ENCODE measurements around the gene CDHR3. TPM values are rescaled to one million over a fixed set of nuclear protein-coding genes. Genes with fewer than 3 reads are reported as not detected.

CDHR3 gene
- total and polyA plus RNA-seq, 2 donors (not counting 3 experiments of a cell fraction or from before 2014, with no cell fraction given) = 0.46 to 2.3 TPM

GRCh38 chr7:106033735-106034134 is 70.7 kb downstream of the CDHR3 start:
- no peaks in the 10 kb centered on the region for H3K36me3 ChIP-seq (ENCODE audit: control insufficient read depth in 2 of 2, extremely low read depth in 1 of 2, insufficient read depth in 2 of 2, low read length in 2 of 2)
- no peak overlapping the region for H3K9ac ChIP-seq (replicated peaks; ENCODE audit: extremely low read depth, insufficient read depth, low read length)
- H2AFZ ChIP-seq (ENCODE audit: low read depth, low read length) = no peak overlapping the region
- DNase-seq (ENCODE audit: low read depth, low spot score) (no peak), FAIRE-seq (no peak)
- dilution Hi-C loops (cut with MboI; ENCODE audit: extremely low pct_ligation_motif_present, low sequenced_read_pairs) (no loop called here), intact Hi-C loops (cut with micrococcal nuclease) (no loop called here)
- no TSS peak for BruUV-seq (replicated peaks)
- ChIA-PET POLR2A (no interaction called here), CTCF (no interaction called here)
- no peaks in the 10 kb centered on the region for H3K79me2 ChIP-seq (ENCODE audit: control insufficient read depth, insufficient read depth, low read length)
- no peaks in the 10 kb centered on the region for H4K20me1 ChIP-seq (replicated peaks; ENCODE audit: control insufficient read depth, extremely low read depth, insufficient read depth, low read length)
- no peaks in the 10 kb centered on the region for H3K9me3 ChIP-seq (replicated peaks; ENCODE audit: control insufficient read depth, insufficient read depth, low read length)
- H3K27me3 ChIP-seq (ENCODE audit: control insufficient read depth in 2 of 2, insufficient read depth in 2 of 2, low read length in 2 of 2) = peaks cover 23 to 34% of the 10 kb centered on the region in 2 experiments
- H3K4me2 ChIP-seq (ENCODE audit: insufficient read depth, low read length) = no peak overlapping the region
- H3K9me1 ChIP-seq (replicated peaks; ENCODE audit: control insufficient read depth, extremely low read depth, insufficient read depth, low read length) = no peaks in the 10 kb centered on the region
- no peak overlapping the region for H3K4me3 ChIP-seq (replicated peaks in 1 of 3; ENCODE audit: insufficient read depth in 1 of 3, low read depth in 1 of 3, low read length in 3 of 3)
- H3K27ac ChIP-seq (ENCODE audit: insufficient read depth, low read depth, low read length) = no peak overlapping the region
- no peaks in the 10 kb centered on the region for H3K4me1 ChIP-seq (ENCODE audit: control insufficient read depth, extremely low read depth, insufficient read depth, low read length)
- TF ChIP-seq MYC (IDR thresholded peaks at IDR 0.05; ENCODE audit: low read depth, low read length) = no peak

- no peak overlapping the region for H3K4me2 ChIP-seq (ENCODE audit: insufficient read depth, low read length)
- no peak for FAIRE-seq
- BruUV-seq (replicated peaks) = no TSS peak
- H3K9me1 ChIP-seq (replicated peaks; ENCODE audit: control insufficient read depth, extremely low read depth, insufficient read depth, low read length) = no peaks in the 10 kb centered on the region
- H3K27me3 ChIP-seq (ENCODE audit: control insufficient read depth in 2 of 2, insufficient read depth in 2 of 2, low read length in 2 of 2) = peaks cover 21 to 34% of the 10 kb centered on the region in 2 experiments
- no peak for DNase-seq (ENCODE audit: low read depth, low spot score)
- H3K79me2 ChIP-seq (ENCODE audit: control insufficient read depth, insufficient read depth, low read length) = no peaks in the 10 kb centered on the region
- H3K9ac ChIP-seq (replicated peaks; ENCODE audit: extremely low read depth, insufficient read depth, low read length) = no peak overlapping the region
- POLR2A ChIA-PET = no interaction called here
- dilution Hi-C loops (cut with MboI; ENCODE audit: extremely low pct_ligation_motif_present, low sequenced_read_pairs) = no loop called here
- H3K9me3 ChIP-seq (replicated peaks; ENCODE audit: control insufficient read depth, insufficient read depth, low read length) = no peaks in the 10 kb centered on the region
- CTCF ChIA-PET = interaction anchor here (0.9 kb wide), 1 partner anchor 378 kb away, joined by 4 read pairs; no protein-coding TSS in a partner anchor
- H3K4me1 ChIP-seq (ENCODE audit: control insufficient read depth, extremely low read depth, insufficient read depth, low read length) = no peaks in the 10 kb centered on the region
- no peak overlapping the region for H3K27ac ChIP-seq (ENCODE audit: insufficient read depth, low read depth, low read length)
- H4K20me1 ChIP-seq (replicated peaks; ENCODE audit: control insufficient read depth, extremely low read depth, insufficient read depth, low read length) = no peaks in the 10 kb centered on the region
- TF ChIP-seq GATA2 (IDR thresholded peaks at IDR 0.05; ENCODE audit: insufficient read depth, insufficient read length, low read depth, low read length) = no peak
- no peaks in the 10 kb centered on the region for H3K36me3 ChIP-seq (ENCODE audit: control insufficient read depth in 2 of 2, extremely low read depth in 1 of 2, insufficient read depth in 2 of 2, low read length in 2 of 2)
- no peak overlapping the region for H3K4me3 ChIP-seq (replicated peaks in 1 of 3; ENCODE audit: insufficient read depth in 1 of 3, low read depth in 1 of 3, low read length in 3 of 3)
- intact Hi-C loops (cut with micrococcal nuclease) = no loop called here
- no peak overlapping the region for H2AFZ ChIP-seq (ENCODE audit: low read depth, low read length)
These were observed 71.3 kb downstream of the CDHR3 start for GRCh38 chr7:106034383-106034782.

Data from endothelial cell of umbilical vein (primary cell).